Ovary (tissue), 3 donors: Measurements from ENCODE around the gene CYB5B.

Experiments
- CTCF ChIP-seq, 3 donors: fragments of 450-650 bp in 2 of 3; fragments of 200-600 bp in 1 of 3; IDR thresholded peaks; one replicate each; pipeline versions ENCODE4 v1.5.1 to v1.8.0; 2016 to 2022; ENCODE audit warnings: antibody characterized with exemption in 3 of 3, mild to moderate bottlenecking in 1 of 3
- EP300 ChIP-seq: sonication (generic); formaldehyde crosslinking; IDR thresholded peaks from one replicate; pipeline ENCODE4 v1.6.1; 2017; ENCODE audit warnings: antibody characterized with exemption
- POLR2A ChIP-seq: fragments of 450-650 bp; IDR thresholded peaks from one replicate; pipeline ENCODE4 v1.6.1; 2017; ENCODE audit warnings: antibody characterized with exemption, mild to moderate bottlenecking, moderate library complexity
- donor health status: DM: no; HTN: no; CAD: no.

- TF ChIP-seq CTCF (IDR thresholded peaks at IDR 0.05) = no peak
- no peak for TF ChIP-seq POLR2A
- no peak for TF ChIP-seq EP300
Measured at GRCh38 chr16:69494991-69495392, 70.6 kb downstream of the CYB5B start.
